T-cell (primary cell): ENCODE measurements around the gene TMEM240. TPM values are rescaled to one million over a fixed set of nuclear protein-coding genes. Genes with fewer than 3 reads are reported as not detected.

ENCODE experiments used
- ATAC-seq, 4 experiments: fragments of 200-7000 bp in 3 of 4; fragments of 150-1000 bp in 1 of 4; cut with Tn5 transposase; replicated peaks in 1 of 4; 1 replicate in 3 of 4; 2 replicates in 1 of 4; pipeline ENCODE4 v1.10.0; 2021; ENCODE audit warnings: moderate library complexity in 3 of 4, mild to moderate bottlenecking in 2 of 4, moderate number of reproducible peaks in 1 of 4
- CTCF ChIA-PET, 2 donors: fragments of 300-600 bp; sonication (Branson Sonifier 250); formaldehyde crosslinking; loops; one replicate each; lab custom pipeline; 2022; ENCODE audit warnings: antibody characterized with exemption in 2 of 2; lab: Charles Lee
- POLR2A ChIA-PET, 2 donors: fragments of 300-600 bp; sonication (Branson Sonifier 250); formaldehyde crosslinking; loops; one replicate each; lab custom pipeline; 2022; ENCODE audit warnings: antibody characterized with exemption in 2 of 2; lab: Charles Lee
- DNase-seq, 35 experiments: peaks; one replicate each; pipeline versions ENCODE4 v3.0.0 to v3.0.0-alpha.2; 2013 to 2023
- H3K27ac ChIP-seq: one replicate; pipeline ENCODE4 v1.5.1; 2013; ENCODE audit warnings: low read length
- H3K27me3 ChIP-seq, 2 experiments: replicated peaks in 1 of 2; 1 replicate in 1 of 2; 2 replicates in 1 of 2; pipeline versions ENCODE4 v1.6.1 to v1.7.0; 2013; ENCODE audit warnings: low read length in 1 of 2, mixed read lengths in 1 of 2; ENCODE audit not compliant: control insufficient read depth in 2 of 2, insufficient read depth in 2 of 2; ENCODE audit errors: extremely low read depth in 1 of 2
- H3K36me3 ChIP-seq, 2 donors: 1 replicate in 1 of 2; 2 replicates in 1 of 2; pipeline versions ENCODE4 v1.6.1 to v1.7.0; 2013; ENCODE audit warnings: low read length in 1 of 2; ENCODE audit not compliant: control insufficient read depth in 2 of 2, insufficient read depth in 1 of 2; ENCODE audit errors: extremely low read depth in 1 of 2
- H3K4me1 ChIP-seq, 2 experiments: 1 replicate in 1 of 2; 2 replicates in 1 of 2; pipeline versions ENCODE4 v1.6.1 to v1.7.0; 2013; ENCODE audit warnings: low read length in 2 of 2, mixed read lengths in 1 of 2; ENCODE audit not compliant: insufficient read depth in 2 of 2, control insufficient read depth in 1 of 2; ENCODE audit errors: extremely low read depth in 1 of 2
- H3K4me3 ChIP-seq, 2 donors: 1 replicate in 1 of 2; 2 replicates in 1 of 2; pipeline versions ENCODE4 v1.5.1 to v1.7.0; 2013; ENCODE audit warnings: mild to moderate bottlenecking in 2 of 2, low read length in 1 of 2, moderate library complexity in 1 of 2; ENCODE audit not compliant: control insufficient read depth in 1 of 2; ENCODE audit errors: extremely low read depth in 1 of 2
- H3K9me3 ChIP-seq: 2 replicates; pipeline ENCODE4 v1.7.0; 2013
- H3K27ac Mint-ChIP-seq, 2 donors: one replicate each; pipeline ENCODE4 v1.8.0; 2020 to 2021; ENCODE audit warnings: mild to moderate bottlenecking in 2 of 2, mixed read lengths in 2 of 2
- H3K27me3 Mint-ChIP-seq, 2 donors: one replicate each; pipeline ENCODE4 v1.8.0; 2021 to 2022; ENCODE audit warnings: mixed read lengths in 2 of 2
- H3K36me3 Mint-ChIP-seq: one replicate; pipeline ENCODE4 v1.8.0; 2021; ENCODE audit warnings: mixed read lengths
- H3K4me1 Mint-ChIP-seq, 3 donors: one replicate each; pipeline ENCODE4 v1.8.0; 2020 to 2022; ENCODE audit warnings: mixed read lengths in 3 of 3, mild to moderate bottlenecking in 1 of 3
- H3K4me3 Mint-ChIP-seq, 3 donors: one replicate each; pipeline ENCODE4 v1.8.0; 2020 to 2022; ENCODE audit warnings: mild to moderate bottlenecking in 3 of 3, mixed read lengths in 3 of 3, moderate library complexity in 3 of 3
- H3K9me3 Mint-ChIP-seq, 3 donors: one replicate each; pipeline ENCODE4 v1.8.0; 2020 to 2022; ENCODE audit warnings: mixed read lengths in 3 of 3
- WGBS: methylation state at CpG from one replicate; pipeline ENCODE4 v1.1.5; 2013; ENCODE audit warnings: missing lambda C conversion rate; ENCODE audit not compliant: insufficient coverage; 5-methylcytosine and 5-hydroxymethylcytosine counted together
- total RNA-seq, 35 experiments: library from RNA in 6 of 35; stranded (reverse) in 6 of 35; fragments of 120-200 nt in 1 of 35; gene quantifications; one replicate each; pipeline versions ENCODE4 v1.2.1 to v1.2.4 and lab custom pipeline; 2013 to 2026

TMEM240 gene
- total RNA-seq, 5 donors from 2014 or later (not counting 1 experiment from before 2014, with no cell fraction given): 1.0 to 3.1 (median 1.4) TPM

GRCh38 chr1:1565340-1565739, 24.9 kb upstream of the TMEM240 start:
- H3K36me3 Mint-ChIP-seq: peaks cover 38% of the 10 kb centered on the region
- ChIA-PET POLR2A (no interaction called here), CTCF (no interaction called here)
- no peaks in the 10 kb centered on the region for H3K9me3 Mint-ChIP-seq
- DNase-seq (no peak), ATAC-seq (no peak)
- no peak overlapping the region for H3K4me3 Mint-ChIP-seq
- no peaks in the 10 kb centered on the region for H3K27me3 Mint-ChIP-seq
- Histone ChIP-seq H3K27ac (no peak overlapping the region), H3K27me3 (no peaks in the 10 kb centered on the region), H3K4me3 (no peak overlapping the region), H3K9me3 (no peaks in the 10 kb centered on the region), H3K36me3 (peaks cover 28 to 57% of the 10 kb centered on the region in 2 donors), H3K4me1 (peaks cover 0 to 43% of the 10 kb centered on the region in 2 experiments)
- no peak overlapping the region for H3K27ac Mint-ChIP-seq
- 93% methylated on average over 8 of the region's 10 CpGs for WGBS
- peaks cover 38 to 50% (median 47%) of the 10 kb centered on the region in 3 donors for H3K4me1 Mint-ChIP-seq

- Mint-ChIP-seq H3K36me3 (peaks cover 33% of the 10 kb centered on the region), H3K27ac (no peak overlapping the region), H3K27me3 (no peaks in the 10 kb centered on the region), H3K4me3 (no peak overlapping the region), H3K4me1 (peaks cover 27 to 39% (median 36%) of the 10 kb centered on the region in 3 donors), H3K9me3 (no peaks in the 10 kb centered on the region)
- POLR2A ChIA-PET: interaction anchor here in 1 of 2 donors (0.5 kb wide), 1 partner anchor 66 kb away, joined by 7 read pairs; no protein-coding TSS in a partner anchor
- Histone ChIP-seq H3K9me3 (no peaks in the 10 kb centered on the region), H3K4me1 (peaks cover 0 to 33% of the 10 kb centered on the region in 2 experiments), H3K36me3 (peaks cover 28 to 50% of the 10 kb centered on the region in 2 donors), H3K27ac (no peak overlapping the region), H3K4me3 (no peak overlapping the region), H3K27me3 (no peaks in the 10 kb centered on the region)
- 94% methylated on average over 10 of the region's 19 CpGs for WGBS
- CTCF ChIA-PET: no interaction called here
- DNase-seq (no peak), ATAC-seq (no peak)
Observed at GRCh38 chr1:1564268-1564667, 23.8 kb upstream of the TMEM240 start.

- H3K27me3 Mint-ChIP-seq: no peaks in the 10 kb centered on the region
- DNase-seq (no peak), ATAC-seq (no peak)
- H3K4me1 ChIP-seq: peaks cover 0 to 29% of the 10 kb centered on the region in 2 experiments
- H3K9me3 ChIP-seq: no peaks in the 10 kb centered on the region
- ChIA-PET CTCF (interaction anchor here in 1 of 2 donors (0.6 kb wide), 1 partner anchor 7 kb away, joined by 5 read pairs; no protein-coding TSS in a partner anchor), POLR2A (no interaction called here)
- no peaks in the 10 kb centered on the region for H3K9me3 Mint-ChIP-seq
- H3K4me3 ChIP-seq: no peak overlapping the region
- no peaks in the 10 kb centered on the region for H3K27me3 ChIP-seq
- H3K36me3 Mint-ChIP-seq: peaks cover 33% of the 10 kb centered on the region
- H3K36me3 ChIP-seq: peaks cover 28 to 46% of the 10 kb centered on the region in 2 donors
- H3K4me3 Mint-ChIP-seq: no peak overlapping the region
- over 99% methylated on average over 12 of the region's 12 CpGs for WGBS
- no peak overlapping the region for H3K27ac ChIP-seq
- no peak overlapping the region for H3K27ac Mint-ChIP-seq
- peaks cover 28 to 38% (median 33%) of the 10 kb centered on the region in 3 donors for H3K4me1 Mint-ChIP-seq
Observed at GRCh38 chr1:1563688-1564087, 23.3 kb upstream of the TMEM240 start.

GRCh38 chr1:1562556-1563195, 22.3 kb upstream of the TMEM240 start:
- ChIA-PET CTCF (interaction anchor here (0.6 to 0.7 kb wide), 2 partner anchors 8 to 17 kb away, joined by 5 to 7 read pairs; no protein-coding TSS in a partner anchor), POLR2A (interaction anchor here in 1 of 2 donors (0.6 kb wide), 1 partner anchor 12 kb away, joined by 3 read pairs; no protein-coding TSS in a partner anchor)
- DNase-seq (no peak), ATAC-seq (no peak)
- peaks cover 33% of the 10 kb centered on the region for H3K36me3 Mint-ChIP-seq
- H3K27ac Mint-ChIP-seq: no peak overlapping the region
- no peak overlapping the region for H3K4me3 ChIP-seq
- H3K9me3 ChIP-seq: no peaks in the 10 kb centered on the region
- H3K36me3 ChIP-seq: peaks cover 28 to 46% of the 10 kb centered on the region in 2 donors
- no peak overlapping the region for H3K27ac ChIP-seq
- WGBS: 99% methylated on average over 19 of the region's 21 CpGs
- H3K27me3 ChIP-seq: no peaks in the 10 kb centered on the region
- peaks cover 27 to 30% (median 28%) of the 10 kb centered on the region in 3 donors for H3K4me1 Mint-ChIP-seq
- H3K4me1 ChIP-seq: peaks cover 0 to 19% of the 10 kb centered on the region in 2 experiments
- H3K4me3 Mint-ChIP-seq: no peak overlapping the region
- H3K27me3 Mint-ChIP-seq: no peaks in the 10 kb centered on the region
- no peaks in the 10 kb centered on the region for H3K9me3 Mint-ChIP-seq

GRCh38 chr1:1561801-1562470, 21.5 kb upstream of the TMEM240 start:
- Mint-ChIP-seq H3K9me3 (no peaks in the 10 kb centered on the region), H3K4me1 (peaks cover 19 to 23% (median 20%) of the 10 kb centered on the region in 3 donors), H3K27me3 (no peaks in the 10 kb centered on the region), H3K36me3 (peaks cover 29% of the 10 kb centered on the region), H3K27ac (no peak overlapping the region), H3K4me3 (no peak overlapping the region)
- H3K27ac ChIP-seq: no peak overlapping the region
- no peaks in the 10 kb centered on the region for H3K9me3 ChIP-seq
- peaks cover 0 to 12% of the 10 kb centered on the region in 2 experiments for H3K4me1 ChIP-seq
- ChIA-PET POLR2A (no interaction called here), CTCF (no interaction called here)
- no peak overlapping the region for H3K4me3 ChIP-seq
- H3K36me3 ChIP-seq: peaks cover 28 to 43% of the 10 kb centered on the region in 2 donors
- DNase-seq (no peak), ATAC-seq (no peak)
- 96% methylated on average over 11 of the region's 15 CpGs for WGBS
- no peaks in the 10 kb centered on the region for H3K27me3 ChIP-seq

- no peak overlapping the region for H3K4me3 ChIP-seq
- peaks cover 9 to 18% (median 11%) of the 10 kb centered on the region in 3 donors for H3K4me1 Mint-ChIP-seq
- H3K9me3 ChIP-seq: no peaks in the 10 kb centered on the region
- H3K4me1 ChIP-seq: no peaks in the 10 kb centered on the region
- no peaks in the 10 kb centered on the region for H3K27me3 Mint-ChIP-seq
- WGBS: 98% methylated on average over 7 of the region's 9 CpGs
- H3K36me3 Mint-ChIP-seq: peaks cover 24% of the 10 kb centered on the region
- no peak overlapping the region for H3K27ac ChIP-seq
- no peak for DNase-seq
- no peak overlapping the region for H3K4me3 Mint-ChIP-seq
- ChIA-PET POLR2A (interaction anchor here in 1 of 2 donors (0.6 kb wide), 1 partner anchor 234 kb away, joined by 3 read pairs; no protein-coding TSS in a partner anchor), CTCF (no interaction called here)
- H3K9me3 Mint-ChIP-seq: no peaks in the 10 kb centered on the region
- ATAC-seq: no peak
- no peak overlapping the region for H3K27ac Mint-ChIP-seq
- H3K27me3 ChIP-seq: no peaks in the 10 kb centered on the region
- H3K36me3 ChIP-seq: peaks cover 23 to 37% of the 10 kb centered on the region in 2 donors
Observed at GRCh38 chr1:1560178-1560577, 19.8 kb upstream of the TMEM240 start.
